CD4-positive, alpha-beta T cell (primary cell): ENCODE data around the gene IKBKE. TPM values are rescaled to one million over a fixed set of nuclear protein-coding genes. Genes with fewer than 3 reads are reported as not detected.

Experiments
- ATAC-seq: fragments of 200-7000 bp; cut with Tn5 transposase; one replicate; pipeline ENCODE4 v1.10.0; 2022; ENCODE audit warnings: mild to moderate bottlenecking; ENCODE audit not compliant: poor library complexity
- CTCF ChIA-PET: fragments of 350-600 bp; sonication (Branson Sonifier 250); formaldehyde crosslinking; loops from one replicate; lab custom pipeline; 2021; ENCODE audit warnings: antibody characterized with exemption, inconsistent platforms; lab: Charles Lee
- POLR2A ChIA-PET: fragments of 350-600 bp; sonication (Branson Sonifier 250); formaldehyde crosslinking; loops from one replicate; lab custom pipeline; 2021; ENCODE audit warnings: antibody characterized with exemption, inconsistent platforms; lab: Charles Lee
- DNase-seq, 14 experiments: peaks; one replicate each; pipeline ENCODE4 v3.0.0-alpha.2; 2013 to 2020; ENCODE audit warnings: mixed read lengths in 2 of 14
- H3K27ac ChIP-seq, 2 donors: one replicate each; pipeline versions ENCODE4 v1.5.1 to v1.7.0; 2013; ENCODE audit warnings: low read length in 2 of 2, low read depth in 1 of 2, mild to moderate bottlenecking in 1 of 2
- H3K27me3 ChIP-seq, 2 experiments: 1 replicate in 1 of 2; 2 replicates in 1 of 2; pipeline versions ENCODE4 v1.6.1 to v1.7.0; 2013; ENCODE audit warnings: low read length in 2 of 2, control low read depth in 1 of 2, mild to moderate bottlenecking in 1 of 2, moderate library complexity in 1 of 2; ENCODE audit not compliant: insufficient read depth in 2 of 2, control insufficient read depth in 1 of 2
- H3K36me3 ChIP-seq: one replicate; pipeline ENCODE4 v1.6.1; 2013; ENCODE audit warnings: low read length, control low read depth; ENCODE audit not compliant: insufficient read depth
- H3K4me1 ChIP-seq: one replicate; pipeline ENCODE4 v1.6.1; 2013; ENCODE audit warnings: low read length, control low read depth; ENCODE audit not compliant: insufficient read depth
- H3K4me3 ChIP-seq: one replicate; pipeline ENCODE4 v1.5.1; 2013; ENCODE audit warnings: mild to moderate bottlenecking, low read length, moderate library complexity
- H3K9me3 ChIP-seq, 2 experiments: 1 replicate in 1 of 2; 2 replicates in 1 of 2; pipeline versions ENCODE4 v1.6.1 to v1.7.0; 2013; ENCODE audit warnings: low read length in 2 of 2, mild to moderate bottlenecking in 2 of 2, control low read depth in 1 of 2, moderate library complexity in 1 of 2; ENCODE audit not compliant: control insufficient read depth in 1 of 2, insufficient read depth in 1 of 2
- H3K27ac Mint-ChIP-seq: one replicate; pipeline ENCODE4 v1.8.0; 2020; ENCODE audit warnings: mixed read lengths
- H3K27me3 Mint-ChIP-seq: one replicate; pipeline ENCODE4 v1.8.0; 2021; ENCODE audit warnings: mixed read lengths
- H3K36me3 Mint-ChIP-seq: one replicate; pipeline ENCODE4 v1.8.0; 2021; ENCODE audit warnings: low read depth, mixed read lengths
- H3K4me1 Mint-ChIP-seq: one replicate; pipeline ENCODE4 v1.8.0; 2021; ENCODE audit warnings: low read depth, mixed read lengths
- H3K4me3 Mint-ChIP-seq: one replicate; pipeline ENCODE4 v1.8.0; 2020; ENCODE audit warnings: mild to moderate bottlenecking, mixed read lengths
- H3K9me3 Mint-ChIP-seq: one replicate; pipeline ENCODE4 v1.8.0; 2020; ENCODE audit warnings: mixed read lengths
- intact Hi-C, 2 experiments: fragments of 100-400 bp; cut with DNase I in 1 of 2; cut with micrococcal nuclease in 1 of 2; formaldehyde crosslinking; loops; one replicate each; pipeline versions ENCODE4 v1.15.1 to v1.9.0; 2023 to 2025; cut with DNase I, micrococcal nuclease
- total RNA-seq, 174 experiments: library from RNA in 2 of 174; stranded (reverse) in 2 of 174; gene quantifications; one replicate each; pipeline ENCODE4 v1.2.3 and lab custom pipeline; 2021 to 2026
- TF ChIP-seq, protein P1 (sequence below): fragments of 200-600 bp; IDR thresholded peaks from one replicate; pipeline ENCODE4 v1.8.0; 2022; ENCODE audit warnings: antibody characterized with exemption, mild to moderate bottlenecking

IKBKE gene
- total RNA-seq, 2 experiments from 2014 or later = 27.9 to 29.8 TPM

DNA sequence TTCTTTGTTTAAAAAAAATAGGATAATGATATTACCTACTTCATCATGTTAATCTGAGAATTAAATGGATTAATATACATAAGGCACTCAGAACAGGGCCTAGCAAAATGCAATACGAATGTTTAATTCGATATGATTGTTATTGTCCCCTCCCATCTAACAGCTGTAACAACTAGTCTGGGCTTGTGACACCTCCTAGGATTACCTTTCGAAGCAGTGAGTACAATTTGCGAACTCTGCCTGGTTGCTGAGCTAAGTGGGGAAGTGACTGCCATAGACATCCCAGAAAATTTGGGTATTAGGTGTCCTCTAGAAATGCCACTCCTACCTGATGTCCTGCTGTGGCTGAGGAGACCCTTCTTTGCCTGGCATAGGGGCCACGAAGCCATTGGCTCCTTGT lies 40.1 kb downstream of the IKBKE start:
- Histone ChIP-seq H3K27ac (no peak overlapping the region), H3K9me3 (no peaks in the 10 kb centered on the region), H3K4me3 (no peak overlapping the region), H3K36me3 (no peaks in the 10 kb centered on the region), H3K4me1 (peaks cover 26% of the 10 kb centered on the region), H3K27me3 (peaks cover 4 to 21% of the 10 kb centered on the region in 2 experiments)
- Mint-ChIP-seq H3K4me1 (peaks cover 18% of the 10 kb centered on the region), H3K9me3 (no peaks in the 10 kb centered on the region), H3K27ac (no peak overlapping the region), H3K36me3 (no peaks in the 10 kb centered on the region), H3K27me3 (peaks cover 15% of the 10 kb centered on the region), H3K4me3 (peak overlapping the region; percentile 31)
- ATAC-seq = no peak
- DNase-seq = no peak
- ChIA-PET CTCF (no interaction called here), POLR2A (no interaction called here)
- intact Hi-C loops = no loop called here
- TF ChIP-seq, protein P1, sequence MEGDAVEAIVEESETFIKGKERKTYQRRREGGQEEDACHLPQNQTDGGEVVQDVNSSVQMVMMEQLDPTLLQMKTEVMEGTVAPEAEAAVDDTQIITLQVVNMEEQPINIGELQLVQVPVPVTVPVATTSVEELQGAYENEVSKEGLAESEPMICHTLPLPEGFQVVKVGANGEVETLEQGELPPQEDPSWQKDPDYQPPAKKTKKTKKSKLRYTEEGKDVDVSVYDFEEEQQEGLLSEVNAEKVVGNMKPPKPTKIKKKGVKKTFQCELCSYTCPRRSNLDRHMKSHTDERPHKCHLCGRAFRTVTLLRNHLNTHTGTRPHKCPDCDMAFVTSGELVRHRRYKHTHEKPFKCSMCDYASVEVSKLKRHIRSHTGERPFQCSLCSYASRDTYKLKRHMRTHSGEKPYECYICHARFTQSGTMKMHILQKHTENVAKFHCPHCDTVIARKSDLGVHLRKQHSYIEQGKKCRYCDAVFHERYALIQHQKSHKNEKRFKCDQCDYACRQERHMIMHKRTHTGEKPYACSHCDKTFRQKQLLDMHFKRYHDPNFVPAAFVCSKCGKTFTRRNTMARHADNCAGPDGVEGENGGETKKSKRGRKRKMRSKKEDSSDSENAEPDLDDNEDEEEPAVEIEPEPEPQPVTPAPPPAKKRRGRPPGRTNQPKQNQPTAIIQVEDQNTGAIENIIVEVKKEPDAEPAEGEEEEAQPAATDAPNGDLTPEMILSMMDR = no peak

DNA sequence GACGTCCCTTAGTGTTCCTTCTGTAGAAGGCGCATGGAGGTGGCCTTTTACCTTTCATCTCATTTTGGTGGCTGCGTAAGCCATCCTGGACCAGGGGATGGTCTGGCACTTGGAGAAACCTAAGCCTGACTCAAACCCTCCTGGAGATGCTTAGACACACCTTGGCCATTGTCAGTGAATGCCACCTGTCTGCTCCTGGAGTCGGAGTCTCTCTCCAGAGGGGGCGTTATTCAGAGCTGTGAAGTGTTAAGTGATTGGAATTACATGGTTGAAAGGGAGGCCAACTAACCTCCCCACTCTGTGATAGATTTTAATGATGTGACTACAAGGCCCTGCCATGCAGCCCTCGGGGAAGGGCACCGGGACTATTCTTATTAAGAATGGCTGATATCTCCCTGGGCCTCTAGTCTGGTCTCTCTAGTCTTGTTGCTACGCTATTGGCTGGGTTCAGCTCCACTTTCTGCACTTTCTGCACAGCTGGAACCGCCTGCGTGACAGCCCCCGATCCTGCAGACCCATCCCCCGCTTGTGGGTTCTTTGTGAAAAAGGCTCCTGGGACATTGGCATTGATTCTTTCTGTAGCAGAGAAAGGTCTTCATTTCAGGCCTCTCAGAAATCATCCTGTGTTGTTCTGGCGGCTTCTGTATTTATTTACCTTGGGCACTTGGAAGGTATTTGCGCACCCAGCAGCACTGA lies 41.2 kb downstream of the IKBKE start:
- Mint-ChIP-seq H3K4me3 (no peak overlapping the region), H3K27ac (no peak overlapping the region), H3K36me3 (no peaks in the 10 kb centered on the region), H3K27me3 (peaks cover 15% of the 10 kb centered on the region), H3K4me1 (peaks cover 9% of the 10 kb centered on the region), H3K9me3 (no peaks in the 10 kb centered on the region)
- ChIA-PET POLR2A (no interaction called here), CTCF (no interaction called here)
- TF ChIP-seq, protein P1 = no peak
- DNase-seq (no peak), ATAC-seq (no peak)
- intact Hi-C loops = no loop called here
- Histone ChIP-seq H3K4me1 (peaks cover 22% of the 10 kb centered on the region), H3K36me3 (no peaks in the 10 kb centered on the region), H3K9me3 (no peaks in the 10 kb centered on the region), H3K27ac (no peak overlapping the region), H3K4me3 (no peak overlapping the region), H3K27me3 (peaks cover 4 to 21% of the 10 kb centered on the region in 2 experiments)

DNA sequence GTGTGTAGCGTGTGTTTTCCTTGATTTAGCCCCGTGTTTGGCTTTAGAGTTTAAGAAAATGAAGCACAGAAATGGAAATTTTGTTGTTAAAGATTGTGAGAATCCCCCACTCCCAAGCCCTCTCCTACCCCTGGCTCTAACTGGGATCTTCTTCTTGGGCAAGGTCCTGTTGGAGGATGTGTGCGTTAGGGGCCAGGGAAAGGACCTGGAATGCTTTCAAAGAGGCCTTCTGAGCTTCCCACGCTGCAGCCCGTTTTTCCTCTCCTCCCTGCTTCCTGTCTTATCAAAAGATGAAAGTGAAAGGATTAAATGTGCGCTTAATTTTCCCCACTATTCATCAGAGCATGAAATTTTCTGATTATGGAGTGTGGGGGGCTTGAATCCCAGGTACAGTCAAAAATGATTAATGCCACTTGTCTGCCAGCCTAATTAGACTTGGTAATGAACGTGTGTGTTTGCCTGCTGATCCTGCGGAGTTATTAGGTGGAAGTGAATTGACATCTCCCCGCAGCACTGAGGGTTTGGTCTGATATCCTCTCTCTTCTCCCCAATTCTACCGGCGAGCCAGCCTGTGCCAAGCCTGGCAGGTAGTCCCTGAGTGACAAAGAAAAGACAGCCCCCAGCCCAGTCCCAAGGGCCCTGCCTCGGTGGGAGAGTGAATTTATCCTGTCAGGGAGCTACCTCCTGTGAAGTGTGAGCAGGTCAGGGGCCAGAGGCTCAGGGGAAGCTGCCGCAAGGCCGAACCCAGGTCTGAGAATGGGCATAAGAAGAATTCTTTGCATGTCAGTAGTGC lies 42.0 kb downstream of the IKBKE start:
- peaks cover 17% of the 10 kb centered on the region for H3K4me1 ChIP-seq
- H3K36me3 ChIP-seq = no peaks in the 10 kb centered on the region
- H3K4me3 ChIP-seq = no peak overlapping the region
- H3K4me3 Mint-ChIP-seq = no peak overlapping the region
- peaks cover 4 to 21% of the 10 kb centered on the region in 2 experiments for H3K27me3 ChIP-seq
- ChIA-PET CTCF (no interaction called here), POLR2A (no interaction called here)
- no peaks in the 10 kb centered on the region for H3K9me3 ChIP-seq
- DNase-seq = no peak
- H3K27ac ChIP-seq = no peak overlapping the region
- H3K27ac Mint-ChIP-seq = no peak overlapping the region
- no peak for ATAC-seq
- H3K4me1 Mint-ChIP-seq = peaks cover 8% of the 10 kb centered on the region
- H3K9me3 Mint-ChIP-seq = no peaks in the 10 kb centered on the region
- intact Hi-C loops = no loop called here
- H3K27me3 Mint-ChIP-seq = peaks cover 15% of the 10 kb centered on the region
- TF ChIP-seq, protein P1 = no peak
- no peaks in the 10 kb centered on the region for H3K36me3 Mint-ChIP-seq
